ENCODE data around the gene LRP1. TPM values are rescaled to one million over a fixed set of nuclear protein-coding genes. Genes with fewer than 3 reads are reported as not detected.

LRP1 gene
- polyA plus RNA-seq, 2 donors: 29.6 to 47.6 TPM

GRCh38 chr12:57220770-57221168, 92.5 kb downstream of the LRP1 start:
- no peaks in the 10 kb centered on the region for H3K36me3 ChIP-seq (ENCODE audit: control insufficient read depth in 2 of 2, insufficient read depth in 2 of 2, low read length in 1 of 2)
- H3K27ac ChIP-seq (ENCODE audit: low read depth in 2 of 2, low read length in 1 of 2): no peak overlapping the region
- H3K4me1 ChIP-seq (ENCODE audit: control insufficient read depth in 2 of 2, insufficient read depth in 2 of 2, low read length in 1 of 2): peaks cover 5 to 21% of the 10 kb centered on the region in 2 donors
- 72 to 78% methylated on average over 1 of the region's 1 CpG for WGBS, 2 donors
- H3K9me3 ChIP-seq (ENCODE audit: control insufficient read depth in 2 of 2, insufficient read depth in 1 of 2, low read depth in 1 of 2, low read length in 1 of 2): no peaks in the 10 kb centered on the region
- peaks cover 0 to 32% of the 10 kb centered on the region in 2 donors for H3K27me3 ChIP-seq (ENCODE audit: control insufficient read depth in 1 of 2, insufficient read depth in 2 of 2, low read length in 2 of 2)
- H3K4me3 ChIP-seq (ENCODE audit: low read depth in 1 of 2, low read length in 2 of 2): no peak overlapping the region

GRCh38 chr12:57221169-57221917, 93.1 kb downstream of the LRP1 start:
- WGBS, 2 donors: 42 to 45% methylated on average over 20 to 24 of the region's 24 CpGs
- Histone ChIP-seq H3K4me1 (ENCODE audit: control insufficient read depth in 2 of 2, insufficient read depth in 2 of 2, low read length in 1 of 2) (peaks cover 5 to 16% of the 10 kb centered on the region in 2 donors), H3K27me3 (ENCODE audit: control insufficient read depth in 1 of 2, insufficient read depth in 2 of 2, low read length in 2 of 2) (peaks cover 0 to 32% of the 10 kb centered on the region in 2 donors)

GRCh38 chr12:57222286-57223190, 94.3 kb downstream of the LRP1 start:
- Histone ChIP-seq H3K27me3 (ENCODE audit: control insufficient read depth in 1 of 2, insufficient read depth in 2 of 2, low read length in 2 of 2) (peaks cover 0 to 24% of the 10 kb centered on the region in 2 donors), H3K27ac (ENCODE audit: low read depth in 2 of 2, low read length in 1 of 2) (no peak overlapping the region), H3K9me3 (ENCODE audit: control insufficient read depth in 2 of 2, insufficient read depth in 1 of 2, low read depth in 1 of 2, low read length in 1 of 2) (no peaks in the 10 kb centered on the region), H3K4me1 (ENCODE audit: control insufficient read depth in 2 of 2, insufficient read depth in 2 of 2, low read length in 1 of 2) (peaks cover 0 to 10% of the 10 kb centered on the region in 2 donors), H3K4me3 (ENCODE audit: low read depth in 1 of 2, low read length in 2 of 2) (no peak overlapping the region), H3K36me3 (ENCODE audit: control insufficient read depth in 2 of 2, insufficient read depth in 2 of 2, low read length in 1 of 2) (no peaks in the 10 kb centered on the region)
- WGBS, 2 donors: 60 to 62% methylated on average over 8 to 13 of the region's 13 CpGs

More at GRCh38 chr12:57221169-57221917, 93.1 kb downstream of the LRP1 start:
- Histone ChIP-seq H3K36me3 (ENCODE audit: control insufficient read depth in 2 of 2, insufficient read depth in 2 of 2, low read length in 1 of 2) (no peaks in the 10 kb centered on the region), H3K4me3 (ENCODE audit: low read depth in 1 of 2, low read length in 2 of 2) (no peak overlapping the region), H3K27ac (ENCODE audit: low read depth in 2 of 2, low read length in 1 of 2) (no peak overlapping the region), H3K9me3 (ENCODE audit: control insufficient read depth in 2 of 2, insufficient read depth in 1 of 2, low read depth in 1 of 2, low read length in 1 of 2) (no peaks in the 10 kb centered on the region)

GRCh38 chr12:57223191-57224165, 95.2 kb downstream of the LRP1 start:
- Histone ChIP-seq H3K4me1 (ENCODE audit: control insufficient read depth in 2 of 2, insufficient read depth in 2 of 2, low read length in 1 of 2) (peaks cover 0 to 6% of the 10 kb centered on the region in 2 donors), H3K27ac (ENCODE audit: low read depth in 2 of 2, low read length in 1 of 2) (no peak overlapping the region), H3K27me3 (ENCODE audit: control insufficient read depth in 1 of 2, insufficient read depth in 2 of 2, low read length in 2 of 2) (peaks cover 0 to 24% of the 10 kb centered on the region in 2 donors), H3K36me3 (ENCODE audit: control insufficient read depth in 2 of 2, insufficient read depth in 2 of 2, low read length in 1 of 2) (no peaks in the 10 kb centered on the region), H3K4me3 (ENCODE audit: low read depth in 1 of 2, low read length in 2 of 2) (no peak overlapping the region), H3K9me3 (ENCODE audit: control insufficient read depth in 2 of 2, insufficient read depth in 1 of 2, low read depth in 1 of 2, low read length in 1 of 2) (no peaks in the 10 kb centered on the region)
- whole genome bisulfite sequencing, 2 donors: 59 to 73% methylated on average over 22 of the region's 22 CpGs

- Histone ChIP-seq H3K9me3 (ENCODE audit: control insufficient read depth in 2 of 2, insufficient read depth in 1 of 2, low read depth in 1 of 2, low read length in 1 of 2) (no peaks in the 10 kb centered on the region), H3K4me3 (ENCODE audit: low read depth in 1 of 2, low read length in 2 of 2) (no peak overlapping the region), H3K27ac (ENCODE audit: low read depth in 2 of 2, low read length in 1 of 2) (no peak overlapping the region), H3K36me3 (ENCODE audit: control insufficient read depth in 2 of 2, insufficient read depth in 2 of 2, low read length in 1 of 2) (no peaks in the 10 kb centered on the region), H3K4me1 (ENCODE audit: control insufficient read depth in 2 of 2, insufficient read depth in 2 of 2, low read length in 1 of 2) (peaks cover 0 to 6% of the 10 kb centered on the region in 2 donors), H3K27me3 (ENCODE audit: control insufficient read depth in 1 of 2, insufficient read depth in 2 of 2, low read length in 2 of 2) (peaks cover 0 to 20% of the 10 kb centered on the region in 2 donors)
- 59 to 64% methylated on average over 30 of the region's 30 CpGs for WGBS, 2 donors
Observed at GRCh38 chr12:57224278-57224972, 96.1 kb downstream of the LRP1 start.

GRCh38 chr12:57224973-57225679, 96.8 kb downstream of the LRP1 start:
- peaks cover 0 to 20% of the 10 kb centered on the region in 2 donors for H3K27me3 ChIP-seq (ENCODE audit: control insufficient read depth in 1 of 2, insufficient read depth in 2 of 2, low read length in 2 of 2)
- no peaks in the 10 kb centered on the region for H3K9me3 ChIP-seq (ENCODE audit: control insufficient read depth in 2 of 2, insufficient read depth in 1 of 2, low read depth in 1 of 2, low read length in 1 of 2)
- 20 to 24% methylated on average over 56 to 61 of the region's 61 CpGs for WGBS, 2 donors
- no peak overlapping the region for H3K27ac ChIP-seq (ENCODE audit: low read depth in 2 of 2, low read length in 1 of 2)
- H3K4me3 ChIP-seq (ENCODE audit: low read depth in 1 of 2, low read length in 2 of 2): no peak overlapping the region
- no peaks in the 10 kb centered on the region for H3K36me3 ChIP-seq (ENCODE audit: control insufficient read depth in 2 of 2, insufficient read depth in 2 of 2, low read length in 1 of 2)
- H3K4me1 ChIP-seq (ENCODE audit: control insufficient read depth in 2 of 2, insufficient read depth in 2 of 2, low read length in 1 of 2): peaks cover 1 to 6% of the 10 kb centered on the region in 2 donors

GRCh38 chr12:57225680-57226210, 97.5 kb downstream of the LRP1 start:
- H3K4me1 ChIP-seq (ENCODE audit: control insufficient read depth in 2 of 2, insufficient read depth in 2 of 2, low read length in 1 of 2): peaks cover 6 to 12% of the 10 kb centered on the region in 2 donors
- H3K27ac ChIP-seq (ENCODE audit: low read depth in 2 of 2, low read length in 1 of 2): no peak overlapping the region
- H3K36me3 ChIP-seq (ENCODE audit: control insufficient read depth in 2 of 2, insufficient read depth in 2 of 2, low read length in 1 of 2): no peaks in the 10 kb centered on the region
- no peaks in the 10 kb centered on the region for H3K9me3 ChIP-seq (ENCODE audit: control insufficient read depth in 2 of 2, insufficient read depth in 1 of 2, low read depth in 1 of 2, low read length in 1 of 2)
- peaks cover 0 to 16% of the 10 kb centered on the region in 2 donors for H3K27me3 ChIP-seq (ENCODE audit: control insufficient read depth in 1 of 2, insufficient read depth in 2 of 2, low read length in 2 of 2)
- no peak overlapping the region for H3K4me3 ChIP-seq (ENCODE audit: low read depth in 1 of 2, low read length in 2 of 2)
- WGBS, 2 donors: 55 to 68% methylated on average over 17 to 18 of the region's 18 CpGs

Data from esophagus (tissue), 2 donors.